Activated T-cell treated with anti-CD3 and anti-CD28 coated beads for 1 hour (primary cell): ENCODE results near the gene LTBP4.
"Not testable (repeated sequence)": the region's sequence is repeated elsewhere in the genome, so short reads cannot be mapped to it uniquely, and the experiment has no call there.

Experiments
- DNase-seq: peaks from one replicate; pipeline ENCODE4 v3.0.0-alpha.2; 2020; ENCODE audit warnings: low read depth

LTBP4 gene

GRCh38 chr19:40627486-40628279, 26.5 kb downstream of the LTBP4 start:
- no peak for DNase-seq

- no peak for DNase-seq
Observed at GRCh38 chr19:40629346-40629745, 28.2 kb downstream of the LTBP4 start.

DNA sequence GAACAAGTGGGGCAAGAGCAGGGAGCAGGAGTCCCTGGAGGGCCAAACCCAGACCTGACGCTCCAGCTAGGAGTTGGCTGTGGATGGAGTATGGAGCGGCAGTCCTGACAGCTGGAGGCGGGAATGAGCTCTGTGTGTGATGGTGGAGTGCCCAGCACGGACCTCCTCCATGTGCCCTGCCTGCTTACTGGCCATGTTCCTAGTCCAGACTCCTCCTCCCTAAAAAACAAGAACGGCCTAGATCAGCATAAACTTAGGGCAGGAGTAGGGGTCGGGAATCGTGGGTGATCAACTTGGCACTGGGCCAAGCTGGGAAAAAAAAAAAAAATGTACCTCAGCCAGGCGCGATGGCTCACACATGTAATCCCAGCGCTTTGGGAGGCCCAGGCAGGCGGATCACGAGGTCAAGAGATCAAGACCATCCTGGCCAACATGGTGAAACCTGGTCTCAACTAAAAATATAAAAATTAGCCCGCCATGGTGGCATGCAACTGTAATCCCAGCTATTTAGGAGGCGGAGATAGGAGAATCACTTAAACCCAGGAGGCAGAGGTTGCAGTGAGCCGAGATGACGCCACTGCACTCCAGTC, 29.5 kb downstream of the LTBP4 start:
- DNase-seq = no peak

- DNase-seq = no peak
Observed at GRCh38 chr19:40632311-40633036, 31.3 kb downstream of the LTBP4 start.

GRCh38 chr19:40633207-40633606, 32.0 kb downstream of the LTBP4 start:
- DNase-seq = no peak

DNA sequence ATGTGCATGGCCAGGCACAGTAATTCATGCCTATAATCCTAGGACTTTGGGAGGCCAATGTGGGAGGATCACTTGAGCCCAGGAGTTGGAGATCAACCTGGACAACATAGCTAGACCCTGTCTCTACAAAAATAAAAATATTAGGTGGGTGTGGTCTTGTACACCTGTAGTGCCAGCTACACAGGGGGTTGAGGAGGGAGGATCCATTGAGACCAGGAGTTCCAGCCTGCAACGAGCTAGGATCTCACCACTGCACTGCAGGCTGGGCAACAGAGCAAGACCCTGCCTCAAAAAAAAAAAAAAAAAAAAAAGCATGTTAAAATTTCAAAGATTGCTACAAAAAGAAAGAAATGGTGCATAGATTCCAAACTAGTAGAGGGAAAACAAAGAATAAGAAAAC, 37.2 kb downstream of the LTBP4 start:
- DNase-seq = no peak

DNA sequence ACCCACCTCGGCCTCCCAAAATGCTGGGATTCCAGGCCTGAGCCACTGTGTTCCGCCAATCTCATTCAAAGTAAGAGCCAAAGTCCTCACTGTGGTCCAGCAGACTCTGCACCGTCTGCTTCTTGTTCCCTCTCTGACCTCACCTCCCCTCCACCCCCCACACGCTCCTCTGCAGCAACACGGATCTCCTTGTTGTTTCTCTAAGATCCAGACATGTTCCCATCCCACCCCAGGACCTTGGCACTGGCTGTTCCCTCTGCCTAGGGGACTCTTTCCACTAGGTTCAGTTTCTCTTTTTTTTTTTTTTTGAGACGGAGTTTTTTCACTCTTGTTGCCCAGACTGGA, 38.4 kb downstream of the LTBP4 start:
- no peak for DNase-seq

DNA sequence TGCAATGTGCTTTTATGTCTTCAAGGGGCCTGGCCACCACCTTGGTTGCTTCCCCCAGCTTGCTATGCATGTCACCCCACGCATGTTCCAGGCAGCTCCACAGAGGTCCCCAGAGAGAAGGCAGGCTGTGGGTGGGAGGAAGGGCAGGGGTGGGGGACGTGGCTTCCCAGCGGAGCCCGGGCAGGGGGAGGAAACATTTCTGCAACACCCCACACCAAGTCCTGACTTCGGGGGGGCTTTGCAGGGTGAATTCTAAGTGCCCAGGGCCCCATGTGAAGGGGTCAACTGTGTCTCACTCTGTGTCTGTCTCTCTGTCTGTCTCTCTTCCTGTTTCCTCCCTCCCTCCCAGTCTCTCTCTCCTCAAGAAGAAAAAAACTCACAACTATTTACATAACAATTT, 39.6 kb downstream of the LTBP4 start:
- no peak for DNase-seq

- no peak for DNase-seq
Observed at GRCh38 chr19:40641281-40641680, 40.1 kb downstream of the LTBP4 start.

DNA sequence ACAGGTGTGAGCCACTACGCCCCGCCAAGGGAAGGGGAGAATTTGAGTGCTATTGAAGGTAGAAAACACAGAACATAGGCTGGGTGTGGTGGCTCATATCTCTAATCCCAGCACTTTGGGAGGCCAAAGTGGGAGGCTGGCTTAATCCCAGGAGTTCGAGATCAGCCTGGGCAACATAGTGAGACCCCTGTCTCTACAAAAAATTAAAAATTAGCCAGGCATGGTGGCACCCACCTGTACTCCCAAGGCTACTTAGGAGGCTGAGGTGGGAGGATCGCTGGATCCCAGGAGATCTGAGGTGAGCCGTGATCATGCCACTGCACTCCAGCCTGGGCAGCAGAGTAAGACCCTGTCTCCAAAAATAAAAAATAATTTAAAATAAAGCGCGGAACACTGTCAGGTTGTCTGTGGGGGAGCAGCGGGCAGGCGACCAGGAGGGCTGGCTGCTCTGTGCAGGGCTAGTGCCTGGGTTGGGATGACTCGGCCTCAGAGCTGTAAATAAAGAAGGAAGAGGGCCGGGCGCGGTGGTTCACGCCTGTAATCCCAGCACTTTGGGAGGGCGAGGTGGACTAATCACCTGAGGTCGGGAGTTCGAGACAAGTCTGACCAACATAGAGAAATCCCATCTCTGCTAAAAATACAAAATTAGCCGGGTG, 41.0 kb downstream of the LTBP4 start:
- no peak for DNase-seq

GRCh38 chr19:40642757-40643305, 41.7 kb downstream of the LTBP4 start:
- DNase-seq = no peak

- no peak for DNase-seq
Observed at GRCh38 chr19:40646743-40647254, 45.6 kb downstream of the LTBP4 start.

DNA sequence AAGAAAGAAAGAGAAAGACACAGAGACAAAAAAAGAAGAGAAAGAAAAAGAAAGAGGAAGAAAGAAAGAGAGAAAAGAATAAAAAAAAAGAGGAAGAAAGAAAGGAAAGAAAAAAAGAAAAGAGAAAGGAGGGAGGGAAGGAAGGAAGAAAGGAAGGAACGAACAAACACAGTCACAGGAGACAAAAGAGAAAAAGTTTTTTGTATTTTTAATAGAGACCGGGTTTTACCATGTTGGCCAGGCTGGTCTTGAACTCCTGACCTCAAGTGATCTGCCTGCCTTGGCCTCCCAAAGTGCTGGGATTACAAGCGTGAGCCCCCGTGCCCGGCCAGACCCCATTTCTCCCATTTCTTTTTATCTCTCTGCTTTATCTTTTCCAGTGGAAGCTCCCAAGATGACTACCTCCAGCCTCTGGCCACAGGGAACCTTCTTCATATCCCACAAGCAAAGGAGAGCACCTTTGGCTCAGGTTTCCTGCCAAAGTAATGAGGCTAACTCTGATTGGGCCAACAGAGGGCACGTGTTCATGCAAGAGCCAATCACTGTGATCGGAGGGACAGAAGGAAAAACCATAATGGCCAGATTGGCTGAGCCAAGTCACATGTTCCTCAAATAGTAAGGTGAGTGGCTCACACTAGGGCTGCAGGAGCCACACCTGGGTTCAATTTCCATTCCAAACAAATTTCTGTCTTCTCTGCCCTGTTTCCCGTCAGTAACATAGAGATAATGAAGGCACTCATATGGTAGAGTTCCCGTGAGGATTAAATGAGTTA, 48.9 kb downstream of the LTBP4 start:
- not testable (repeated sequence) for DNase-seq

GRCh38 chr19:40650749-40651305, 49.7 kb downstream of the LTBP4 start:
- no peak for DNase-seq

DNA sequence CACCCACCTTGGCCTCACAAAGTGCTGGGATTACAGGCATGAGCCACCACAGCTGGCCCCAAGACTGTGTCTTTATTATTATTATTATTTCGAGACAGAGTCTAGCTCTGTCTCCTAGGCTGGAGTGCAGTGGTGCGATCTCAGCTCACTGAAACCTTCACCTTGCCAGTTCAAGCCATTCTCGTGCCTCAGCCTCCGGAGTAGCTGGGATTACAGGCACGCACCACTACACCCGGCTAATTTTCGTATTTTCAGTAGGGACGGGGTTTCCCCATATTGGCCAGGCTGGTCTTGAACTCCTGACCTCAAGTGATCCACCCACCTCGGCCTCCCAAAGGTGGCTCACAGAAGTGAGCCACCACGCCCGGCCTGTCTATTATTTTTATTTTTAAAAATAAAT, 51.1 kb downstream of the LTBP4 start:
- not testable (repeated sequence) for DNase-seq

GRCh38 chr19:40655684-40656083, 54.5 kb downstream of the LTBP4 start:
- DNase-seq = not testable (repeated sequence)

- DNase-seq = no peak
Observed at GRCh38 chr19:40658031-40658430, 56.9 kb downstream of the LTBP4 start.

GRCh38 chr19:40659116-40659515, 57.9 kb downstream of the LTBP4 start:
- DNase-seq = no peak

DNA sequence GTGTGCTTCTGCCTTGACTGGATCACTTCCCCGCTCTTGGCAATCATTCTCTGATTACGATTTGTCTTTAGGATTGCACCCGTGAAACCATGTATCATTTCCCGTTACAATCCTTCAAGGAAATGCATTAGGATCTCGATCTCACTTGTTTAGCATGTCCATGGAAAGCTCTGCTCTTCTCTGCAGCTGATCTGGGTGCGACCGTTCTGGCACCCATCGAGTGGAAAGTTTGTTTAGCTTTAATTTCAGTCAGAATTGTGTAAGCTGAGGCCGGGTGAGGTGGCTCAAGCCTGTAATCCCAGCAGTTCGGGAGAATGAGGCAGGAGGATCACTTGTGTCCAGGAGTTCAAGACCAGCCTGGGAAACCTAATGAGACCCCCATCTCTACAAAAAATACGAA, 58.4 kb downstream of the LTBP4 start:
- no peak for DNase-seq

- DNase-seq = no peak
Observed at GRCh38 chr19:40661616-40662015, 60.4 kb downstream of the LTBP4 start.
